Naive thymus-derived CD4-positive, alpha-beta T cell (primary cell): Measurements from ENCODE around the gene MYOM1. TPM values are rescaled to one million over a fixed set of nuclear protein-coding genes. Genes with fewer than 3 reads are reported as not detected.
"Not testable (repeated sequence)": the region's sequence is repeated elsewhere in the genome, so short reads cannot be mapped to it uniquely, and the experiment has no call there.

Experiments
- ATAC-seq: fragments of 150-1000 bp; cut with Tn5 transposase; 2 replicates; pipeline ENCODE4 v1.10.0; 2021; ENCODE audit warnings: mild to moderate bottlenecking, moderate library complexity
- CTCF ChIA-PET: fragments of 350-600 bp; sonication (Branson Sonifier 250); formaldehyde crosslinking; loops from one replicate; lab custom pipeline; 2021; ENCODE audit warnings: antibody characterized with exemption; lab: Charles Lee
- POLR2A ChIA-PET: fragments of 350-600 bp; sonication (Branson Sonifier 250); formaldehyde crosslinking; loops from one replicate; lab custom pipeline; 2021; ENCODE audit warnings: antibody characterized with exemption, inconsistent platforms; lab: Charles Lee
- DNase-seq, 9 donors: peaks; one replicate each; pipeline versions ENCODE4 v3.0.0 to v3.0.0-alpha.2; 2020 to 2022; ENCODE audit warnings: mixed read lengths in 1 of 9
- H3K27ac ChIP-seq: one replicate; pipeline ENCODE4 v1.7.0; 2013; ENCODE audit warnings: mild to moderate bottlenecking, low read depth, low read length, moderate library complexity
- H3K27me3 ChIP-seq, 2 donors: one replicate each; pipeline ENCODE4 v1.7.0; 2013; ENCODE audit warnings: low read length in 2 of 2, mild to moderate bottlenecking in 2 of 2, moderate library complexity in 2 of 2; ENCODE audit not compliant: control insufficient read depth in 2 of 2, insufficient read depth in 2 of 2
- H3K36me3 ChIP-seq, 3 experiments: 1 replicate in 2 of 3; 2 replicates in 1 of 3; pipeline ENCODE4 v1.7.0; 2013; ENCODE audit warnings: low read length in 3 of 3, mild to moderate bottlenecking in 3 of 3, moderate library complexity in 1 of 3; ENCODE audit not compliant: insufficient read depth in 3 of 3, control insufficient read depth in 2 of 3
- H3K4me1 ChIP-seq, 2 donors: one replicate each; pipeline ENCODE4 v1.7.0; 2013; ENCODE audit warnings: low read length in 2 of 2, mild to moderate bottlenecking in 2 of 2, moderate library complexity in 1 of 2; ENCODE audit not compliant: control insufficient read depth in 2 of 2, insufficient read depth in 2 of 2
- H3K4me3 ChIP-seq: 2 replicates; pipeline ENCODE4 v1.7.0; 2013; ENCODE audit warnings: mild to moderate bottlenecking, low read length
- H3K9me3 ChIP-seq, 3 experiments: 1 replicate in 2 of 3; 2 replicates in 1 of 3; pipeline ENCODE4 v1.7.0; 2013; ENCODE audit warnings: low read length in 3 of 3; ENCODE audit not compliant: control insufficient read depth in 2 of 3
- H3K27ac Mint-ChIP-seq, 9 donors: one replicate each; pipeline ENCODE4 v1.8.0; 2020 to 2022; ENCODE audit warnings: mixed read lengths in 9 of 9, mild to moderate bottlenecking in 8 of 9, moderate library complexity in 5 of 9, inconsistent platforms in 2 of 9
- H3K27me3 Mint-ChIP-seq, 5 donors: one replicate each; pipeline ENCODE4 v1.8.0; 2021 to 2022; ENCODE audit warnings: mixed read lengths in 5 of 5, mild to moderate bottlenecking in 1 of 5
- H3K36me3 Mint-ChIP-seq, 5 donors: one replicate each; pipeline ENCODE4 v1.8.0; 2020 to 2022; ENCODE audit warnings: mixed read lengths in 5 of 5, mild to moderate bottlenecking in 3 of 5, inconsistent platforms in 1 of 5
- H3K4me1 Mint-ChIP-seq, 7 donors: one replicate each; pipeline ENCODE4 v1.8.0; 2020 to 2022; ENCODE audit warnings: mixed read lengths in 7 of 7, mild to moderate bottlenecking in 3 of 7, inconsistent platforms in 1 of 7
- H3K4me3 Mint-ChIP-seq, 10 donors: one replicate each; pipeline ENCODE4 v1.8.0; 2020 to 2022; ENCODE audit warnings: mild to moderate bottlenecking in 10 of 10, mixed read lengths in 10 of 10, moderate library complexity in 6 of 10, inconsistent platforms in 2 of 10
- H3K9me3 Mint-ChIP-seq, 11 donors: one replicate each; pipeline ENCODE4 v1.8.0; 2020 to 2022; ENCODE audit warnings: mixed read lengths in 11 of 11, mild to moderate bottlenecking in 4 of 11, inconsistent platforms in 1 of 11, moderate library complexity in 1 of 11
- intact Hi-C, 2 donors: fragments of 100-400 bp; cut with micrococcal nuclease; formaldehyde crosslinking; loops; one replicate each; pipeline ENCODE4 v1.15.1; 2023
- polyA plus RNA-seq, 2 donors: library from polyadenylated mRNA; unstranded; fragments of 300-500 nt; fragmentation: Illumina TruSeq; gene quantifications; one replicate each; pipeline ENCODE4 v1.2.3, GENCODE V29; 2021
- total RNA-seq, 6 experiments: library from RNA in 5 of 6; stranded (reverse) in 5 of 6; gene quantifications; 1 replicate in 5 of 6; 2 replicates in 1 of 6; pipeline ENCODE4 v1.2.3 and lab custom pipeline; 2021 to 2026

The MYOM1 gene
- total and polyA plus RNA-seq, 7 experiments from 2014 or later: 0.83 to 6.7 (median 1.9) TPM

DNA sequence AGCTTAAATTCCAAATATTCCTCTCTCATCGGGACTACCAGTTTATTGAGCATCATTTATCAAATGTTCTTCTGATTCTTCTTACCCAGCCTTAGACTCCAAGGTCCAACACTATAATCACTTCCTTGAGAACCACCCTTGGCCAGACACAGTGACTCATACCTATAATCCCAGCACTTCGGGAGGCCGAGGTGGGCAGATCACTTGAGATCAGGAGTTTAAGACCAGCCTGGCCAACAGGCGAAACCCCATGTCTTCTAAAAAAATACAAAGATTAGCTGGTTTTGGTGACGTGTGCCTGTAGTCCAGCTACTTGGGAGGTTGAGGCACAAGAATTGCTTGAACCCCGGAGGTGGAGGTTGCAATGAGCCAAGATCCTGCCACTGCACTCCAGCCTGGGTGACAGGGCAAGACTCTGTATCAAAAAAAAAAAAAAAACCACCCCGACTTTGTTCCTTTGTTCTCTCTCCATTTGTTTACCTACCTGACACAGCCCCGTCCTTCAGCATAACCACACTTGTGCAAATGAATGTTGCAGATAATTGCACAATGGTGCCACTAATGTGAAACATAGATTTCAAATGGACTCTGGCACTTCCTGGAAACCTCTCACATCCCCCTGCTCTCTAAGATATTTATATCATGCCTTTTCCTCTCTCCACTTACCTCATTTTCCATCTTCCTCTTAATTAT lies 167.9 kb downstream of the MYOM1 start:
- Histone ChIP-seq H3K27me3 (no peaks in the 10 kb centered on the region), H3K4me3 (peak overlapping the region; percentile 10), H3K4me1 (peaks cover 5 to 26% of the 10 kb centered on the region in 2 donors), H3K9me3 (no peaks in the 10 kb centered on the region), H3K36me3 (no peaks in the 10 kb centered on the region), H3K27ac (no peak overlapping the region)
- intact Hi-C loops: loop anchor here in 1 of 2 donors (1.0 kb wide), 1 partner anchor 11 kb away; no protein-coding TSS in a partner anchor
- H3K4me1 Mint-ChIP-seq: peaks cover 27 to 46% (median 40%) of the 10 kb centered on the region in 7 donors
- no peaks in the 10 kb centered on the region for H3K27me3 Mint-ChIP-seq
- H3K4me3 Mint-ChIP-seq: peak overlapping the region in 9 of 10 donors; percentile 0 to 76 (median 42)
- no peak for DNase-seq
- peak overlapping the region; percentile 3 to 75 (median 51) for H3K27ac Mint-ChIP-seq
- ChIA-PET CTCF (interaction anchor here (0.6 to 1.3 kb wide), 3 partner anchors 12 to 57 kb away, joined by 3 to 4 read pairs (median 3); no protein-coding TSS in a partner anchor), POLR2A (interaction anchor here (0.7 to 2.8 kb wide), 3 partner anchors 9 to 415 kb away, joined by 4 to 10 read pairs (median 5); no protein-coding TSS in a partner anchor)
- peaks cover 0 to 16% (median 0%) of the 10 kb centered on the region in 11 donors for H3K9me3 Mint-ChIP-seq
- peaks cover 0 to 20% (median 13%) of the 10 kb centered on the region in 5 donors for H3K36me3 Mint-ChIP-seq
- peak; percentile 38 for ATAC-seq

DNA sequence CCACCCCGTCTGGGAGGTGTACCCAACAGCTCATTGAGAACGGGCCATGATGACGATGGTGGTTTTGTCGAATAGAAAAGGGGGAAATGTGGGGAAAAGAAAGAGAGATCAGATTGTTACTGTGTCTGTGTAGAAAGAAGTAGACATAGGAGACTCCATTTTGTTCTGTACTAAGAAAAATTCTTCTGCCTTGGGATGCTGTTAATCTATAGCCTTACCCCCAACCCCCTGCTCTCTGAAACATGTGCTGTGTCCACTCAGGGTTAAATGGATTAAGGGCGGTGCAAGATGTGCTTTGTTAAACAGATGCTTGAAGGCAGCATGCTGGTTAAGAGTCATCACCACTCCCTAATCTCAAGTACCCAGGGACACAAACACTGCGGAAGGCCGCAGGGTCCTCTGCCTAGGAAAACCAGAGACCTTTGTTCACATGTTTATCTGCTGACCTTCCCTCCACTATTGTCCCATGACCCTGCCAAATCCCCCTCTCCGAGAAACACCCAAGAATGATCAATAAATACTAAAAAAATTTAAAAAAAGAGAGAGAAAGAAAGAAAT lies 169.8 kb downstream of the MYOM1 start:
- Mint-ChIP-seq H3K4me1 (peaks cover 28 to 58% (median 49%) of the 10 kb centered on the region in 7 donors), H3K9me3 (peaks cover 0 to 16% (median 0%) of the 10 kb centered on the region in 11 donors), H3K36me3 (peaks cover 0 to 20% (median 13%) of the 10 kb centered on the region in 5 donors)
- ATAC-seq, H3K27me3 Mint-ChIP-seq, CTCF ChIA-PET, H3K4me3 ChIP-seq, H3K27ac Mint-ChIP-seq, H3K36me3 ChIP-seq, H3K9me3 ChIP-seq, H3K27me3 ChIP-seq, POLR2A ChIA-PET, H3K4me3 Mint-ChIP-seq, DNase-seq, H3K27ac ChIP-seq: not testable (repeated sequence)
- intact Hi-C loops: loop anchor here in 1 of 2 donors (2.0 kb wide), 1 partner anchor 31 kb away; no protein-coding TSS in a partner anchor
- peaks cover 0 to 19% of the 10 kb centered on the region in 2 donors for H3K4me1 ChIP-seq

DNA sequence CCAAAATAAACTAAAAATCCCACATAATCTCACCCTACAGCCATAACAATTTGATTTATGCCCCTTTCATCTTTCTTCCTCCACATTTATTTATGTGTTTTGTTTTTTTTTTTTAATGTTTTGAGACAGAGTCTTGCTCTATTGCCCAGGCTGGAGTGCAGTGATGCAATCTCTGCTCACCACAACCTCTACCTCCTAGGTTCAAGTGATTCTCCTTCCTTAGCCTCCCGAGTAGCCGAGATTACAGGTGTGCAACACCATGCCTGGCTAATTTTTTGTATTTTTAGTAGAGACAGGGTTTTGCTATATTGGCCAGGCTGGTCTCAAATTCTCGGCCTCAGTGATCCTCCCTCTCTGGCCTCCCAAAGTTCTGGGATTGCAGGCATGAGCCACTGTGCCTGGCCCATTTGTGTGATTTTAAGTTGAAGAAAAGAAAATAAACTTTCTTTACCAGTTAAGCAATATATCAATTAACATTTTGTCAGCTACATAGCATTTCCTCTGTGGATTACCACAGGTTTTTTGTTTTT lies 170.9 kb downstream of the MYOM1 start:
- Histone ChIP-seq H3K9me3 (no peaks in the 10 kb centered on the region), H3K27ac (no peak overlapping the region), H3K27me3 (no peaks in the 10 kb centered on the region), H3K4me3 (no peak overlapping the region), H3K4me1 (peaks cover 0 to 19% of the 10 kb centered on the region in 2 donors), H3K36me3 (no peaks in the 10 kb centered on the region)
- intact Hi-C loops: loop anchor here in 1 of 2 donors (2.0 kb wide), 1 partner anchor 30 kb away; no protein-coding TSS in a partner anchor
- ChIA-PET POLR2A (no interaction called here), CTCF (interaction anchor here (0.9 kb wide), 1 partner anchor 12 kb away, joined by 3 read pairs; no protein-coding TSS in a partner anchor)
- no peak overlapping the region for H3K27ac Mint-ChIP-seq
- H3K36me3 Mint-ChIP-seq: peaks cover 0 to 16% (median 7%) of the 10 kb centered on the region in 5 donors
- peaks cover 0 to 13% (median 0%) of the 10 kb centered on the region in 11 donors for H3K9me3 Mint-ChIP-seq
- peaks cover 28 to 57% (median 49%) of the 10 kb centered on the region in 7 donors for H3K4me1 Mint-ChIP-seq
- no peak overlapping the region for H3K4me3 Mint-ChIP-seq
- no peaks in the 10 kb centered on the region for H3K27me3 Mint-ChIP-seq
- no peak for DNase-seq
- no peak for ATAC-seq

DNA sequence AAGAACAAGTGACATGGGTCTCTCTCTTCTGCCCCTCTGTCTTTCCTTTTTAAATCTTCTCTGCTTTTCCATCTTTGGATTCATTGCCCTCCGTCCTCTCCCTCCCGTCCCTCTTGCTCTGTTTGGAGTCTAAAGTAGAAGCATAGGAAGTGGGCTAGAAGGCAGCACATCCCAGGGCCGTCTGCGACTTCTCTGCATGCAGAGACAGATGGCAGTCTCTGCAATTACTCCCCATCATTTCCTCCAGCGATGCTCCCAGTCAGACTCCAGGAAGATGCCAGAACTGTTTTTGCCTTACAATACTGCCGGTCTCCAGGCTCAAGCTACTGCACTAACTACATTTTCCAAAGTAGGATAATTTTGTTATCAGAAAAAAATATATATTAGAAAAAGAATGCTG lies 171.6 kb downstream of the MYOM1 start:
- H3K9me3 ChIP-seq: no peaks in the 10 kb centered on the region
- Mint-ChIP-seq H3K9me3 (peaks cover 0 to 7% (median 0%) of the 10 kb centered on the region in 11 donors), H3K27ac (peak overlapping the region in 4 of 9 donors; percentile 5 to 33 (median 11)), H3K4me3 (peak overlapping the region in 2 of 10 donors; percentile 0 to 29), H3K4me1 (peaks cover 23 to 50% (median 44%) of the 10 kb centered on the region in 7 donors), H3K27me3 (no peaks in the 10 kb centered on the region), H3K36me3 (peaks cover 0 to 10% (median 2%) of the 10 kb centered on the region in 5 donors)
- ATAC-seq: no peak
- H3K27me3 ChIP-seq: no peaks in the 10 kb centered on the region
- H3K27ac ChIP-seq: no peak overlapping the region
- no peak overlapping the region for H3K4me3 ChIP-seq
- no peak for DNase-seq
- ChIA-PET POLR2A (no interaction called here), CTCF (interaction anchor here (0.9 kb wide), 1 partner anchor 13 kb away, joined by 3 read pairs; no protein-coding TSS in a partner anchor)
- no peaks in the 10 kb centered on the region for H3K36me3 ChIP-seq
- peaks cover 0 to 19% of the 10 kb centered on the region in 2 donors for H3K4me1 ChIP-seq
- intact Hi-C loops: loop anchor here in 1 of 2 donors (2.0 kb wide), 1 partner anchor 29 kb away; no protein-coding TSS in a partner anchor

DNA sequence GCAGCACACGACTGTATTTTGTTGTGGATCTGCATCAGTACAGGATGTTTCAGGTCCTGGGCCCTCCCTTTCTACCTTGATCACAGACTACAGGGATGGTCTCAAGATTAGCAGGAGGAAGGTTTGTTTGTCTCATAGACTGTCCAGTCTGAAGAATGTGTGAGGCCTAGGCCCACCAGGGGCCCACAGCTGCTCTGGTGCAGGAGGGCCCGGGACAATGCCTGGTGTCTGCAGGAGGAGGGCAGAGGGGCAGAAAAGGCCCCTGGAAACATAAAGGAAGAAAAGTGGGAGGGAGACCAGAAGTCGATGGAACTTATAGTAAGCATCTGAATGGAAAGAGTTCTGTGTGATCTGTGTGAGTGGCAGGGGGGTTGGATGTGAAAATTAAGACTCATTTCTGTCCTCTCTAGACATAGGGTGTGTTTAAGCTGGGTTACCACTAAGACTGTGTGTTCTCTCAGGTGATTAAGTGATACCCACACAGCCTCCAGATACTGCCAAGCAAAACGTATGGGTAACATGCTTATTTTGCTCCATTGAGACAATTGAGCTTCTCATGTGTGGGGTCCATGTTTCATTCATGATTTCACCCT lies 173.5 kb downstream of the MYOM1 start:
- no peak overlapping the region for H3K4me3 ChIP-seq
- ATAC-seq (no peak), DNase-seq (no peak)
- no peak overlapping the region for H3K27ac ChIP-seq
- ChIA-PET CTCF (interaction anchor here (1.2 kb wide), 1 partner anchor 16 kb away, joined by 4 read pairs; no protein-coding TSS in a partner anchor), POLR2A (interaction anchor here (0.6 to 1.2 kb wide), 3 partner anchors 27 to 416 kb away, joined by 3 to 4 read pairs (median 3); no protein-coding TSS in a partner anchor)
- H3K4me1 ChIP-seq: peaks cover 0 to 7% of the 10 kb centered on the region in 2 donors
- no peaks in the 10 kb centered on the region for H3K9me3 ChIP-seq
- Mint-ChIP-seq H3K4me1 (peaks cover 13 to 35% (median 29%) of the 10 kb centered on the region in 7 donors), H3K36me3 (no peaks in the 10 kb centered on the region), H3K4me3 (no peak overlapping the region), H3K27ac (peak overlapping the region in 7 of 9 donors; percentile 22 to 78 (median 65)), H3K27me3 (no peaks in the 10 kb centered on the region), H3K9me3 (no peaks in the 10 kb centered on the region)
- H3K36me3 ChIP-seq: no peaks in the 10 kb centered on the region
- no peaks in the 10 kb centered on the region for H3K27me3 ChIP-seq
- intact Hi-C loops: no loop called here
